ENCODE data around the gene LUC7L3.

DNA sequence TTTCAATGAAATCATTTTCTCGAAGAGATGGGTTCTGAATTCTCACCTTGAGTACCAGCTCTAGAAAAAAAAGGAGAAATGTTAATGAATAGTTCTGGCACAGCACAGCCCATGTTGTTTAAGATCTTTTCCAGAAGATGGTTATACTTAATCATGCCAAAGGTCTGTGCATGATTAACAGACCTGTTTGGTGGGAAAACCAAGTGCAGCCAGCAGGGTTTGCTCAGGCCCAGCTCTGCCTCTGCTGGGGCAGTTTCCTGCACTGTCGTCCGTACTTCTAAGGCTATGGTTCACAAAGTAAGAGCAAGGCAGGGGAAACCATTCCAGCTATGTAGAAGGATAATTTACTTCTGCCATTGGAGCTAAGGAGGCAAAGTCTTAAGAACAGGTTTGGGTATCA, 22.3 kb upstream of the LUC7L3 start:
- no peak for TF ChIP-seq POLR2A (IDR thresholded peaks at IDR 0.05; ENCODE audit: borderline replicate concordance, extremely low read depth, insufficient read depth, insufficient read length)
- TF ChIP-seq, protein P1, sequence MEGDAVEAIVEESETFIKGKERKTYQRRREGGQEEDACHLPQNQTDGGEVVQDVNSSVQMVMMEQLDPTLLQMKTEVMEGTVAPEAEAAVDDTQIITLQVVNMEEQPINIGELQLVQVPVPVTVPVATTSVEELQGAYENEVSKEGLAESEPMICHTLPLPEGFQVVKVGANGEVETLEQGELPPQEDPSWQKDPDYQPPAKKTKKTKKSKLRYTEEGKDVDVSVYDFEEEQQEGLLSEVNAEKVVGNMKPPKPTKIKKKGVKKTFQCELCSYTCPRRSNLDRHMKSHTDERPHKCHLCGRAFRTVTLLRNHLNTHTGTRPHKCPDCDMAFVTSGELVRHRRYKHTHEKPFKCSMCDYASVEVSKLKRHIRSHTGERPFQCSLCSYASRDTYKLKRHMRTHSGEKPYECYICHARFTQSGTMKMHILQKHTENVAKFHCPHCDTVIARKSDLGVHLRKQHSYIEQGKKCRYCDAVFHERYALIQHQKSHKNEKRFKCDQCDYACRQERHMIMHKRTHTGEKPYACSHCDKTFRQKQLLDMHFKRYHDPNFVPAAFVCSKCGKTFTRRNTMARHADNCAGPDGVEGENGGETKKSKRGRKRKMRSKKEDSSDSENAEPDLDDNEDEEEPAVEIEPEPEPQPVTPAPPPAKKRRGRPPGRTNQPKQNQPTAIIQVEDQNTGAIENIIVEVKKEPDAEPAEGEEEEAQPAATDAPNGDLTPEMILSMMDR (IDR thresholded peaks at IDR 0.05 in 2 of 3, conservative IDR thresholded peaks at IDR 0.05 in 1 of 3; ENCODE audit: borderline replicate concordance in 1 of 3, insufficient read depth in 1 of 3, low read depth in 2 of 3, low read length in 2 of 3), result no peak
- no peak for TF ChIP-seq EZH2 (IDR thresholded peaks at IDR 0.05)
- no peak for TF ChIP-seq ELF1 (IDR thresholded peaks at IDR 0.05; ENCODE audit: borderline replicate concordance, low read depth)
- TF ChIP-seq CEBPB (IDR thresholded peaks at IDR 0.05; ENCODE audit: low read depth), result no peak
- no peak for TF ChIP-seq SIN3A (IDR thresholded peaks at IDR 0.05; ENCODE audit: low read depth)
